K562 (cell line): ENCODE data around the gene AIFM3. TPM values are rescaled to one million over a fixed set of nuclear protein-coding genes. Genes with fewer than 3 reads are reported as not detected.

ENCODE experiments used
- GABPA ChIP-seq: fragments of 200-800 bp; sonication (Bioruptor generic); conservative IDR thresholded peaks from 2 replicates; pipeline ENCODE4 v1.6.1; 2016; ENCODE audit warnings: low read depth, missing genetic modification characterization, missing compliant biosample characterization
- HDAC3 ChIP-seq: fragments of 450-650 bp; IDR thresholded peaks from 2 replicates; pipeline ENCODE4 v1.6.1; 2018; ENCODE audit warnings: borderline replicate concordance, mild to moderate bottlenecking, moderate library complexity; ENCODE audit not compliant: partially characterized antibody
- MBD1 ChIP-seq: fragments of 250-450 bp; sonication (Bioruptor Pico); IDR thresholded peaks from 2 replicates; pipeline ENCODE4 v1.8.0; 2022; ENCODE audit warnings: inconsistent platforms
- MTA3 ChIP-seq: fragments of 450-650 bp; formaldehyde crosslinking; IDR thresholded peaks from 2 replicates; pipeline ENCODE4 v1.6.1; 2017; ENCODE audit warnings: mild to moderate bottlenecking, borderline replicate concordance
- NFYB ChIP-seq: IDR thresholded peaks from 2 replicates; pipeline ENCODE4 v1.6.1; 2011; ENCODE audit warnings: mild to moderate bottlenecking, moderate library complexity; ENCODE audit not compliant: insufficient read length; ENCODE audit errors: extremely low read depth
- POLR2A ChIP-seq: fragments of 450-650 bp; conservative IDR thresholded peaks from 2 replicates; pipeline ENCODE4 v1.6.1; 2016
- RBFOX2 ChIP-seq: fragments of 200-400 bp; formaldehyde crosslinking; IDR thresholded peaks from 2 replicates; pipeline ENCODE4 v1.6.1; 2017; ENCODE audit warnings: low read depth, mild to moderate bottlenecking, low read length, moderate library complexity
- SFPQ ChIP-seq: fragments of 200-400 bp; formaldehyde crosslinking; IDR thresholded peaks from 2 replicates; pipeline ENCODE4 v1.6.1; 2017; ENCODE audit warnings: mild to moderate bottlenecking, low read depth, low read length, moderate library complexity
- TAF1 ChIP-seq: IDR thresholded peaks from 2 replicates; pipeline ENCODE4 v1.6.1; 2011; ENCODE audit warnings: mild to moderate bottlenecking, low read length, moderate library complexity; ENCODE audit not compliant: insufficient read depth, control insufficient read depth, severe bottlenecking; ENCODE audit errors: extremely low read depth
- WHSC1 ChIP-seq: IDR thresholded peaks from one replicate; pipeline ENCODE4 v1.6.1; 2012; ENCODE audit warnings: low read length, control low read depth, inconsistent platforms
- ZNF212 ChIP-seq: fragments of 450-650 bp; formaldehyde crosslinking; IDR thresholded peaks from 2 replicates; pipeline ENCODE4 v1.4.0; 2020; ENCODE audit warnings: mild to moderate bottlenecking
- ZNF217 ChIP-seq: sonication (generic); formaldehyde crosslinking; IDR thresholded peaks from 2 replicates; pipeline ENCODE4 v1.8.0; 2022; ENCODE audit warnings: mild to moderate bottlenecking, missing genetic modification reagents
- ZNF232 ChIP-seq: sonication (generic); formaldehyde crosslinking; IDR thresholded peaks from 2 replicates; pipeline ENCODE4 v1.8.0; 2022; ENCODE audit warnings: mild to moderate bottlenecking, missing genetic modification reagents
- ZNF263 ChIP-seq: sonication (generic); formaldehyde crosslinking; IDR thresholded peaks from 2 replicates; pipeline ENCODE4 v1.8.0; 2022; ENCODE audit warnings: mild to moderate bottlenecking, missing genetic modification reagents, borderline replicate concordance
- ZNF512 ChIP-seq: IDR thresholded peaks from 2 replicates; pipeline ENCODE4 v1.6.1; 2016; ENCODE audit warnings: missing genetic modification characterization, missing compliant biosample characterization
- ZNF707 ChIP-seq: fragments of 250-450 bp; sonication (Bioruptor Pico); conservative IDR thresholded peaks from 2 replicates; pipeline ENCODE4 v1.8.0; 2022; ENCODE audit warnings: inconsistent platforms, mild to moderate bottlenecking, moderate library complexity
- ZNF740 ChIP-seq, 3 experiments: fragments of 200-800 bp in 1 of 3; sonication (Bioruptor generic) in 1 of 3; sonication (generic) in 1 of 3; formaldehyde crosslinking in 1 of 3; IDR thresholded peaks; 2 replicates each; pipeline versions ENCODE4 v1.6.1 to v1.8.0; 2016 to 2022; ENCODE audit warnings: mild to moderate bottlenecking in 2 of 3, missing compliant biosample characterization in 2 of 3, missing genetic modification characterization in 2 of 3, missing genetic modification reagents in 1 of 3
- ZSCAN32 ChIP-seq: fragments of 450-650 bp; formaldehyde crosslinking; IDR thresholded peaks from 2 replicates; pipeline ENCODE4 v1.4.0; 2020; ENCODE audit warnings: mild to moderate bottlenecking, moderate library complexity
- polyA plus RNA-seq, 8 experiments: library from polyadenylated mRNA; depleted of rRNA in 4 of 8; stranded (reverse) in 5 of 8; unstranded in 3 of 8; fragments of >200 nt; fragmentation: Nextera tagmentation in 2 of 8; fragmentation: Illumina TruSeq in 1 of 8; extraction: Ambion mirVana in 2 of 8; extraction: Trizol in 1 of 8; gene quantifications; 2 replicates each; pipeline versions ENCODE4 v1.2.1 to v1.2.3, GENCODE V29; 2011 to 2014; ENCODE audit warnings: inconsistent platforms in 1 of 8, missing spikeins in 1 of 8
- total RNA-seq, 7 experiments: library from RNA; depleted of rRNA in 6 of 7; stranded (reverse); fragments of >200 nt in 6 of 7; fragmentation: Illumina TruSeq in 2 of 7; extraction: Trizol in 2 of 7; gene quantifications; 2 replicates each; pipeline versions ENCODE4 v1.2.1 to v1.2.3, GENCODE V29; 2011 to 2021; ENCODE audit warnings: low replicate concordance in 1 of 7

Gene AIFM3
- total and polyA plus RNA-seq, 9 of the 15 experiments (the other 6 are each of a cell fraction or from before 2014, with no cell fraction given): 0.03 to 0.20 (median 0.07) TPM; not detected in 1

- TF ChIP-seq WHSC1: peak; percentile 96
- no peak for TF ChIP-seq GABPA (tag)
- TF ChIP-seq HDAC3: no peak
- TF ChIP-seq POLR2A: peak; percentile 50; the same call in 1 of the 2 replicates
- no peak for TF ChIP-seq RBFOX2
- no peak for TF ChIP-seq SFPQ
- TF ChIP-seq ZNF217 (CRISPR knock-in tag): 0 out of 2 replicates have a peak, but pooled peaks have one; percentile 41
- no peak for TF ChIP-seq NFYB
- TF ChIP-seq ZNF707 (CRISPR knock-in tag): peak; percentile 3; the same call in 1 of the 2 replicates
- peak; percentile 32; the same call in 1 of the 2 replicates for TF ChIP-seq ZNF740 (CRISPR knock-in tag; IDR thresholded peaks at IDR 0.05)
- no peak for TF ChIP-seq ZNF740 (tag; IDR thresholded peaks at IDR 0.05)
- TF ChIP-seq TAF1: no peak
- TF ChIP-seq MTA3: 0 out of 2 replicates have a peak, but pooled peaks have one; percentile 12
- no peak for TF ChIP-seq ZNF512 (tag)
- TF ChIP-seq MBD1 (CRISPR knock-in tag): peak; percentile 21; the same call in 1 of the 2 replicates
- 0 out of 2 replicates have a peak, but pooled peaks have one; percentile 65 for TF ChIP-seq ZNF232 (CRISPR knock-in tag)
- TF ChIP-seq ZNF263 (CRISPR knock-in tag): 0 out of 2 replicates have a peak, but pooled peaks have one; percentile 30
- 0 out of 2 replicates have a peak, but pooled peaks have one; percentile 19 for TF ChIP-seq ZNF212
- 0 out of 2 replicates have a peak, but pooled peaks have one; percentile 17 for TF ChIP-seq ZSCAN32 (CRISPR knock-in tag)
These were observed 14.3 kb upstream of the AIFM3 start (continued) for GRCh38 chr22:20952544-20953341.
